HUES48 (cell line): ENCODE results near the gene CCND2.

Source experiments
- H3K27ac ChIP-seq: one replicate; pipeline ENCODE4 v1.7.0; 2013; ENCODE audit warnings: low read depth, low read length, inconsistent platforms
- H3K27me3 ChIP-seq: 2 replicates; pipeline ENCODE4 v1.6.1; 2013; ENCODE audit warnings: mild to moderate bottlenecking, low read length; ENCODE audit not compliant: control insufficient read depth, insufficient read depth
- H3K36me3 ChIP-seq: 2 replicates; pipeline ENCODE4 v1.6.1; 2013; ENCODE audit warnings: low read length; ENCODE audit not compliant: control insufficient read depth, insufficient read depth
- H3K4me1 ChIP-seq: 2 replicates; pipeline ENCODE4 v1.6.1; 2013; ENCODE audit warnings: mild to moderate bottlenecking, low read length; ENCODE audit not compliant: control insufficient read depth, insufficient read depth
- H3K4me3 ChIP-seq: 2 replicates; pipeline ENCODE4 v1.5.1; 2013; ENCODE audit warnings: mild to moderate bottlenecking, low read depth, low read length
- H3K9ac ChIP-seq: 2 replicates; pipeline ENCODE4 v1.6.1; 2013; ENCODE audit warnings: mild to moderate bottlenecking, low read depth, low read length, moderate library complexity
- H3K9me3 ChIP-seq: 2 replicates; pipeline ENCODE4 v1.6.1; 2013; ENCODE audit warnings: low read length; ENCODE audit not compliant: control insufficient read depth, insufficient read depth

Gene CCND2

GRCh38 chr12:4270831-4271716, 2.5 kb upstream of the CCND2 start:
- peak overlapping the region; percentile 77 for H3K4me3 ChIP-seq
- H3K27me3 ChIP-seq: peaks cover 68% of the 10 kb centered on the region
- H3K9ac ChIP-seq: peak overlapping the region; percentile 20; the same call in 1 of the 2 replicates
- H3K4me1 ChIP-seq: peaks cover 23% of the 10 kb centered on the region
- H3K27ac ChIP-seq: peak overlapping the region; percentile 20
- no peaks in the 10 kb centered on the region for H3K9me3 ChIP-seq
- peaks cover 1% of the 10 kb centered on the region; the same call in 1 of the 2 replicates for H3K36me3 ChIP-seq

GRCh38 chr12:4271717-4272423, 1.7 kb upstream of the CCND2 start:
- Histone ChIP-seq H3K9me3 (no peaks in the 10 kb centered on the region), H3K4me3 (peak overlapping the region; percentile 77), H3K27me3 (peaks cover 73% of the 10 kb centered on the region), H3K4me1 (peaks cover 30% of the 10 kb centered on the region), H3K36me3 (peaks cover 8% of the 10 kb centered on the region), H3K9ac (peak overlapping the region; percentile 36; the same call in 1 of the 2 replicates), H3K27ac (peak overlapping the region; percentile 39)

- peaks cover 32% of the 10 kb centered on the region for H3K4me1 ChIP-seq
- H3K9me3 ChIP-seq: no peaks in the 10 kb centered on the region
- peak overlapping the region; percentile 39 for H3K27ac ChIP-seq
- H3K9ac ChIP-seq: peak overlapping the region; percentile 36; the same call in 1 of the 2 replicates
- peak overlapping the region; percentile 77 for H3K4me3 ChIP-seq
- peaks cover 65% of the 10 kb centered on the region for H3K27me3 ChIP-seq
- peaks cover 15% of the 10 kb centered on the region for H3K36me3 ChIP-seq
Measured at GRCh38 chr12:4272424-4273272, 914 bp upstream of the CCND2 start.

- peaks cover 59% of the 10 kb centered on the region for H3K27me3 ChIP-seq
- H3K9me3 ChIP-seq: no peaks in the 10 kb centered on the region
- H3K9ac ChIP-seq: no peak overlapping the region
- no peak overlapping the region for H3K27ac ChIP-seq
- H3K4me1 ChIP-seq: peaks cover 33% of the 10 kb centered on the region
- peak overlapping the region; percentile 77 for H3K4me3 ChIP-seq
- peaks cover 21% of the 10 kb centered on the region for H3K36me3 ChIP-seq
Measured at GRCh38 chr12:4273273-4273651, 300 bp upstream of the CCND2 start.

GRCh38 chr12:4274396-4275015, 944 bp downstream of the CCND2 start:
- H3K27me3 ChIP-seq: peaks cover 52% of the 10 kb centered on the region
- H3K4me1 ChIP-seq: peaks cover 33% of the 10 kb centered on the region
- H3K36me3 ChIP-seq: peaks cover 33% of the 10 kb centered on the region
- no peaks in the 10 kb centered on the region for H3K9me3 ChIP-seq
- peak overlapping the region; percentile 76 for H3K9ac ChIP-seq
- H3K4me3 ChIP-seq: peak overlapping the region; percentile 70
- H3K27ac ChIP-seq: peak overlapping the region; percentile 26

- H3K27me3 ChIP-seq: peaks cover 48% of the 10 kb centered on the region
- H3K27ac ChIP-seq: peak overlapping the region; percentile 57
- peak overlapping the region; percentile 92 for H3K9ac ChIP-seq
- H3K9me3 ChIP-seq: no peaks in the 10 kb centered on the region
- H3K4me3 ChIP-seq: peak overlapping the region; percentile 70
- H3K36me3 ChIP-seq: peaks cover 41% of the 10 kb centered on the region
- peaks cover 33% of the 10 kb centered on the region for H3K4me1 ChIP-seq
Measured at GRCh38 chr12:4275016-4275869, 1.7 kb downstream of the CCND2 start.

GRCh38 chr12:4275870-4276301, 2.3 kb downstream of the CCND2 start:
- peaks cover 42% of the 10 kb centered on the region for H3K27me3 ChIP-seq
- peaks cover 33% of the 10 kb centered on the region for H3K4me1 ChIP-seq
- H3K4me3 ChIP-seq: peak overlapping the region; percentile 70
- no peaks in the 10 kb centered on the region for H3K9me3 ChIP-seq
- H3K9ac ChIP-seq: peak overlapping the region; percentile 92
- H3K36me3 ChIP-seq: peaks cover 47% of the 10 kb centered on the region
- peak overlapping the region; percentile 32 for H3K27ac ChIP-seq

GRCh38 chr12:4276524-4277204, 3.1 kb downstream of the CCND2 start:
- Histone ChIP-seq H3K36me3 (peaks cover 55% of the 10 kb centered on the region), H3K27ac (peak overlapping the region; percentile 44), H3K4me3 (peak overlapping the region; percentile 70), H3K9me3 (no peaks in the 10 kb centered on the region), H3K4me1 (peaks cover 33% of the 10 kb centered on the region), H3K27me3 (peaks cover 34% of the 10 kb centered on the region), H3K9ac (no peak overlapping the region)

- Histone ChIP-seq H3K4me3 (peak overlapping the region; percentile 44; the same call in 1 of the 2 replicates), H3K4me1 (peaks cover 33% of the 10 kb centered on the region), H3K36me3 (peaks cover 59% of the 10 kb centered on the region), H3K27me3 (peaks cover 31% of the 10 kb centered on the region), H3K9ac (no peak overlapping the region), H3K27ac (peak overlapping the region; percentile 44), H3K9me3 (no peaks in the 10 kb centered on the region)
Measured at GRCh38 chr12:4277205-4277543, 3.6 kb downstream of the CCND2 start.
